K562 (cell line): Measurements from ENCODE around the gene DENND1A. TPM values are rescaled to one million over a fixed set of nuclear protein-coding genes. Genes with fewer than 3 reads are reported as not detected.

ENCODE experiments used
- POU5F1 ChIP-seq: fragments of 150-350 bp; IDR thresholded peaks from 2 replicates; pipeline ENCODE4 v1.6.1; 2014; ENCODE audit warnings: borderline replicate concordance, low read length, low read depth, mild to moderate bottlenecking; ENCODE audit not compliant: partially characterized antibody
- RNF219 ChIP-seq: fragments of 250-450 bp; sonication (Bioruptor Pico); IDR thresholded peaks from 2 replicates; pipeline ENCODE4 v1.5.0; 2022; ENCODE audit warnings: mild to moderate bottlenecking
- TFE3 ChIP-seq: fragments of 450-650 bp; formaldehyde crosslinking; IDR thresholded peaks from 2 replicates; pipeline ENCODE4 v1.4.0; 2020; ENCODE audit warnings: mild to moderate bottlenecking, mixed read lengths
- ZBTB40 ChIP-seq, 2 experiments: fragments of 450-650 bp in 1 of 2; sonication (generic) in 1 of 2; formaldehyde crosslinking in 1 of 2; IDR thresholded peaks; 2 replicates each; pipeline versions ENCODE4 v1.7.1 to v1.9.0; 2016 to 2022; ENCODE audit warnings: inconsistent platforms in 1 of 2, mild to moderate bottlenecking in 1 of 2, missing genetic modification reagents in 1 of 2
- polyA plus RNA-seq, 8 experiments: library from polyadenylated mRNA; depleted of rRNA in 4 of 8; stranded (reverse) in 5 of 8; unstranded in 3 of 8; fragments of >200 nt; fragmentation: Nextera tagmentation in 2 of 8; fragmentation: Illumina TruSeq in 1 of 8; extraction: Ambion mirVana in 2 of 8; extraction: Trizol in 1 of 8; gene quantifications; 2 replicates each; pipeline versions ENCODE4 v1.2.1 to v1.2.3, GENCODE V29; 2011 to 2014; ENCODE audit warnings: inconsistent platforms in 1 of 8, missing spikeins in 1 of 8
- total RNA-seq, 7 experiments: library from RNA; depleted of rRNA in 6 of 7; stranded (reverse); fragments of >200 nt in 6 of 7; fragmentation: Illumina TruSeq in 2 of 7; extraction: Trizol in 2 of 7; gene quantifications; 2 replicates each; pipeline versions ENCODE4 v1.2.1 to v1.2.3, GENCODE V29; 2011 to 2021; ENCODE audit warnings: low replicate concordance in 1 of 7

The DENND1A gene
- total and polyA plus RNA-seq, 9 of the 15 experiments (the other 6 are each of a cell fraction or from before 2014, with no cell fraction given), result 7.6 to 29.5 (median 15.7) TPM

DNA sequence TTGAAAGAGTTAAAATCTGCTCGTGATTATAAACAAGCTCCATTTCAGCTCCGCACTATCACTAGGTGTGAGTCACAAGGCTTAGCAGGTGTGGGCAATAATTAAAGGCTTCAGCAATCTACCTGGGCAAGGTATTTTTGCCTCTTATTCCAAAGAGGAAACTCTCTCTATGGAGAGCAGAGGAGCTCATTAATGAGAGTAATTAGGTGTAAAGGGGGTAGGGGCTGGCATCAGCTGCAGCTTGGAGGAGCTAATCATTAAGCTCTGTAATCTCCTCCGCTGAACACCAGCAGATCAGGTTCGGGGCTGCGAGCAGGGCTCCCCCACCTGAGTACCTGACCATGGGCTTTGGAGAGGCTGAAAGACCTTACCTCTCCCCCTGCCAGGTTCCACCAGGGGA, 444.7 kb downstream of the DENND1A start (continued):
- no peak for TF ChIP-seq RNF219
- no peak for TF ChIP-seq TFE3 (CRISPR knock-in tag)
- no peak for TF ChIP-seq ZBTB40 (IDR thresholded peaks at IDR 0.05)
- TF ChIP-seq ZBTB40 (CRISPR knock-in tag; IDR thresholded peaks at IDR 0.05), result no peak
- no peak for TF ChIP-seq POU5F1
